GM06990 (cell line): ENCODE measurements around the gene TTC19.
"Not testable (repeated sequence)": the region's sequence is repeated elsewhere in the genome, so short reads cannot be mapped to it uniquely, and the experiment has no call there.

Source experiments
- DNase-seq: peaks from one replicate; pipeline ENCODE4 v3.0.0-alpha.2; 2011; ENCODE audit not compliant: insufficient read length; ENCODE audit errors: extremely low read depth
- H3K27me3 ChIP-seq: replicated peaks from 2 replicates; pipeline ENCODE4 v1.6.0; 2011; ENCODE audit warnings: low read length; ENCODE audit not compliant: control insufficient read depth, insufficient read depth
- H3K36me3 ChIP-seq: 2 replicates; pipeline ENCODE4 v1.5.1; 2011; ENCODE audit warnings: low read length; ENCODE audit not compliant: control insufficient read depth, insufficient read depth
- H3K4me3 ChIP-seq: replicated peaks from 2 replicates; pipeline ENCODE4 v1.5.1; 2011; ENCODE audit warnings: low read depth, mild to moderate bottlenecking, control low read depth, low read length
- CTCF ChIP-seq: IDR thresholded peaks from 2 replicates; pipeline ENCODE4 v1.5.1; 2011; ENCODE audit warnings: low read length, control low read depth, mild to moderate bottlenecking, inconsistent platforms; ENCODE audit not compliant: insufficient read depth, poor library complexity, severe bottlenecking

Gene TTC19

GRCh38 chr17:16052486-16052885 lies 52.9 kb downstream of the TTC19 start:
- H3K27me3 ChIP-seq: no peaks in the 10 kb centered on the region
- peaks cover 8% of the 10 kb centered on the region for H3K36me3 ChIP-seq
- TF ChIP-seq CTCF: no peak

DNA sequence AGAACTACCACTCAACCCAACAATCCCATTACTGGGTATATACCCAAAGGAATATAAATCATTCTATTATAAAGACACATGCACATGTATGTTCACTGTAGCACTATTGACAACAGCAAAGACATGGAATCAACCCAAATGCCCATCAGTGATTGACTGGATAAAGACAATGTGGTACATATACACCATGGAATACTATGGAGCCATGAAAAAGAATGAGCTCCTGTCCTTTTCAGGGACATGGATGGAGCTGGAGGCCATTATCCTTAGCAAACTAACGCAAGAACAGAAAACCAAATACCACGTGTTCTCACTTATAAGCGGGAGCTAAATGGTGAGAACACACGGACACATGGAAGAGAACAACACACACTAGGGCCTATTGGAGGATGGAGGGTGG lies 55.5 kb downstream of the TTC19 start:
- not testable (repeated sequence) for DNase-seq, H3K27me3 ChIP-seq, H3K4me3 ChIP-seq
- H3K36me3 ChIP-seq: peaks cover 10% of the 10 kb centered on the region

More at GRCh38 chr17:16052486-16052885, 52.9 kb downstream of the TTC19 start:
- no peak for DNase-seq
- H3K4me3 ChIP-seq: no peak overlapping the region

GRCh38 chr17:16061631-16062030 lies 62.0 kb downstream of the TTC19 start:
- H3K36me3 ChIP-seq: peaks cover 21% of the 10 kb centered on the region
- TF ChIP-seq CTCF: no peak
- no peaks in the 10 kb centered on the region for H3K27me3 ChIP-seq
- H3K4me3 ChIP-seq: no peak overlapping the region
- DNase-seq: no peak

- no peak for DNase-seq
- peaks cover 25% of the 10 kb centered on the region for H3K36me3 ChIP-seq
- no peaks in the 10 kb centered on the region for H3K27me3 ChIP-seq
- H3K4me3 ChIP-seq: no peak overlapping the region
- no peak for TF ChIP-seq CTCF
Measured at GRCh38 chr17:16066125-16066524, 66.5 kb downstream of the TTC19 start.

- Histone ChIP-seq H3K4me3 (no peak overlapping the region), H3K27me3 (no peaks in the 10 kb centered on the region), H3K36me3 (peaks cover 15% of the 10 kb centered on the region)
- TF ChIP-seq CTCF: no peak
- no peak for DNase-seq
Measured at GRCh38 chr17:16068323-16068722, 68.7 kb downstream of the TTC19 start.

DNA sequence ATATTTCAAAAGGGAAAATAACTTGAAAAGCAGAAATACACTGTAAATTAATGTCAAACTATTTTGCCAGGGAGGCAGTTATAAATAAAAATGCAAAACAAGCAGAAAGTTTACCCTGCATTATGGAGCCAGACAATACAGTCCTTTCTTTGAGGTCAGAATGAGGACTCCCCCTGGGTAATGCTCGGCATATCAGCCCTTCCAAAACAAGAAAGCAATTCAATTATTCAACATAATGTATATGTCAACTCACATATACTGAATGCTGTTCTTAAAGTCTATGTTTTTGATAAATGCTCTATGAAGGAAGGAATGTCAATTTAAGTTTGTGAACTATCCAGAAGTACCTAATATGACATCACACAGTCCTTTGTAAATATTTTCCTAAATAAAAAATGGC lies 72.4 kb downstream of the TTC19 start:
- no peak overlapping the region for H3K4me3 ChIP-seq

More for the DNA sequence above, 72.4 kb downstream of the TTC19 start:
- H3K27me3 ChIP-seq: no peaks in the 10 kb centered on the region
- H3K36me3 ChIP-seq: peaks cover 9% of the 10 kb centered on the region
- no peak for TF ChIP-seq CTCF
- no peak for DNase-seq
